Neural cell (in vitro differentiated cells): ENCODE results near the gene SLX4. TPM values are rescaled to one million over a fixed set of nuclear protein-coding genes. Genes with fewer than 3 reads are reported as not detected.

Source experiments
- H2AFZ ChIP-seq: fragments of 200-600, 300-800 bp; sonication (generic), shearing (Covaris generic); 2 replicates; pipeline ENCODE4 v1.6.0; 2014; ENCODE audit warnings: low read depth, mild to moderate bottlenecking, antibody characterized with exemption, low read length, moderate library complexity
- H3F3A ChIP-seq: fragments of 200-600 bp; shearing (Covaris generic); 2 replicates; pipeline ENCODE4 v1.6.1; 2016; ENCODE audit warnings: mild to moderate bottlenecking, moderate library complexity, mixed read lengths, antibody characterized with exemption, low read length; ENCODE audit not compliant: insufficient read depth, poor library complexity, severe bottlenecking
- H3K27ac ChIP-seq: fragments of 200-600, 300-800 bp; sonication (generic), shearing (Covaris generic); 2 replicates; pipeline ENCODE4 v1.5.1; 2014; ENCODE audit warnings: mild to moderate bottlenecking, low read length, moderate library complexity
- H3K27me3 ChIP-seq: fragments of 300-800, 200-600 bp; sonication (generic), shearing (Covaris generic); 2 replicates; pipeline ENCODE4 v1.6.0; 2014; ENCODE audit warnings: mild to moderate bottlenecking, low read depth, low read length, moderate library complexity; ENCODE audit not compliant: insufficient read depth
- H3K36me3 ChIP-seq: fragments of 300-800, 200-600 bp; sonication (generic), shearing (Covaris generic); 2 replicates; pipeline ENCODE4 v1.5.1; 2014; ENCODE audit warnings: mild to moderate bottlenecking, antibody characterized with exemption, low read length, moderate library complexity; ENCODE audit not compliant: insufficient read depth
- H3K4me2 ChIP-seq: fragments of 300-800, 200-600 bp; sonication (generic), shearing (Covaris generic); 2 replicates; pipeline ENCODE4 v1.6.0; 2014; ENCODE audit warnings: mild to moderate bottlenecking, low read length
- H3K4me3 ChIP-seq: fragments of 300-800, 200-600 bp; sonication (generic), shearing (Covaris generic); 2 replicates; pipeline ENCODE4 v1.5.1; 2014; ENCODE audit warnings: mild to moderate bottlenecking, low read length, moderate library complexity
- H3K79me2 ChIP-seq: fragments of 200-600 bp; shearing (Covaris generic); replicated peaks from 2 replicates; pipeline ENCODE4 v1.6.0; 2014; ENCODE audit warnings: mild to moderate bottlenecking, low read length, moderate library complexity; ENCODE audit not compliant: insufficient read depth
- H3K9ac ChIP-seq: fragments of 300-800, 200-600 bp; sonication (generic), shearing (Covaris generic); 2 replicates; pipeline ENCODE4 v1.6.1; 2016; ENCODE audit warnings: mild to moderate bottlenecking, low read length, mixed read lengths
- H3K9me2 ChIP-seq: fragments of 200-600 bp; shearing (Covaris generic); 2 replicates; pipeline ENCODE4 v1.6.1; 2016; ENCODE audit warnings: mild to moderate bottlenecking, low read length, mixed read lengths; ENCODE audit not compliant: insufficient read depth
- H3K9me3 ChIP-seq: fragments of 200-600, 300-800 bp; sonication (generic), shearing (Covaris generic); 2 replicates; pipeline ENCODE4 v1.6.1; 2016; ENCODE audit warnings: mild to moderate bottlenecking, mixed run types, low read length, moderate library complexity, mixed read lengths
- H4K20me1 ChIP-seq: fragments of 200-600 bp; shearing (Covaris generic); 2 replicates; pipeline ENCODE4 v1.6.1; 2016; ENCODE audit warnings: mild to moderate bottlenecking, mixed run types; ENCODE audit not compliant: insufficient read depth
- CTCF ChIP-seq: fragments of 450-650 bp; IDR thresholded peaks from 2 replicates; pipeline ENCODE4 v1.5.1; 2014; ENCODE audit warnings: antibody characterized with exemption, mild to moderate bottlenecking, moderate library complexity; ENCODE audit not compliant: poor library complexity, severe bottlenecking
- EP300 ChIP-seq: fragments of 450-650 bp; conservative IDR thresholded peaks from 2 replicates; pipeline ENCODE4 v1.6.1; 2014; ENCODE audit warnings: antibody characterized with exemption, mild to moderate bottlenecking, moderate library complexity; ENCODE audit not compliant: poor library complexity, severe bottlenecking
- EZH2 ChIP-seq: fragments of 200-600, 300-800 bp; shearing (Covaris generic), sonication (generic); IDR thresholded peaks from 2 replicates; pipeline ENCODE4 v1.6.1; 2014; ENCODE audit warnings: antibody characterized with exemption, low read length, borderline replicate concordance, mild to moderate bottlenecking; ENCODE audit not compliant: insufficient read depth, poor library complexity, severe bottlenecking
- MXI1 ChIP-seq: fragments of 450-650 bp; conservative IDR thresholded peaks from 2 replicates; pipeline ENCODE4 v1.6.1; 2014; ENCODE audit warnings: antibody characterized with exemption, mild to moderate bottlenecking; ENCODE audit not compliant: poor library complexity, severe bottlenecking
- POLR2AphosphoS5 ChIP-seq: IDR thresholded peaks from 2 replicates; pipeline ENCODE4 v1.6.1; 2012
- RAD21 ChIP-seq: fragments of 450-650 bp; conservative IDR thresholded peaks from 2 replicates; pipeline ENCODE4 v1.6.1; 2014; ENCODE audit warnings: antibody characterized with exemption, mild to moderate bottlenecking, moderate library complexity
- REST ChIP-seq: IDR thresholded peaks from 2 replicates; pipeline ENCODE4 v1.6.1; 2012; ENCODE audit warnings: borderline replicate concordance
- SMC3 ChIP-seq: fragments of 450-650 bp; conservative IDR thresholded peaks from 2 replicates; pipeline ENCODE4 v1.6.1; 2014; ENCODE audit warnings: antibody characterized with exemption, mild to moderate bottlenecking, moderate library complexity; ENCODE audit not compliant: poor library complexity
- TAF1 ChIP-seq: IDR thresholded peaks from 2 replicates; pipeline ENCODE4 v1.6.1; 2012; ENCODE audit warnings: low read depth
- polyA plus RNA-seq: library from polyadenylated mRNA; depleted of rRNA; stranded (reverse); fragments of >200 nt; gene quantifications from 2 replicates; pipeline ENCODE4 v1.2.3, GENCODE V29; 2014

The SLX4 gene
- polyA plus RNA-seq, 1 donor from 2014 or later = 2.9 TPM

- TF ChIP-seq CTCF (no peak), MXI1 (no peak), EZH2 (no peak), POLR2AphosphoS5 (no peak)
- Histone ChIP-seq H2AFZ (no peak within 1 kb of the TSS), H3F3A (no peaks in the 10 kb centered on the region), H3K9me2 (no peaks in the 10 kb centered on the region), H3K9ac (no peak within 1 kb of the TSS), H3K27me3 (no peaks in the 10 kb centered on the region), H3K27ac (no peak within 1 kb of the TSS), H3K36me3 (no peaks in the 10 kb centered on the region), H3K79me2 (no peaks in the 10 kb centered on the region), H3K4me3 (no peak within 1 kb of the TSS), H4K20me1 (no peaks in the 10 kb centered on the region), H3K4me2 (no peak within 1 kb of the TSS), H3K9me3 (no peaks in the 10 kb centered on the region)
These were observed 34.1 kb downstream of the SLX4 start, which contains the start of gene NLRC3 for GRCh38 chr16:3577302-3577752. Gene NLRC3, minus strand, starts transcription at chr16:3577403. Its CDS starts 12,367 bp downstream, at chr16:3565036.

GRCh38 chr16:3576211-3576610, 35.2 kb downstream of the SLX4 start:
- H3K27me3 ChIP-seq = no peaks in the 10 kb centered on the region
- no peaks in the 10 kb centered on the region for H3F3A ChIP-seq
- H3K9me2 ChIP-seq = no peaks in the 10 kb centered on the region
- H3K27ac ChIP-seq = no peak overlapping the region
- no peak overlapping the region for H3K4me3 ChIP-seq
- H3K4me2 ChIP-seq = no peak overlapping the region
- TF ChIP-seq SMC3 (no peak), EZH2 (no peak), MXI1 (no peak), CTCF (no peak), EP300 (no peak), RAD21 (no peak), POLR2AphosphoS5 (no peak), REST (no peak), TAF1 (no peak)
- no peaks in the 10 kb centered on the region for H3K79me2 ChIP-seq
- H3K9me3 ChIP-seq = no peaks in the 10 kb centered on the region
- H3K36me3 ChIP-seq = no peaks in the 10 kb centered on the region
- no peaks in the 10 kb centered on the region for H4K20me1 ChIP-seq
- no peak overlapping the region for H3K9ac ChIP-seq
- no peak overlapping the region for H2AFZ ChIP-seq
